B cell (primary cell): Measurements from ENCODE around the gene LAMA3.

ENCODE experiments used
- CTCF ChIP-seq: fragments of 200-600 bp; IDR thresholded peaks from one replicate; pipeline ENCODE4 v1.8.0; 2022; ENCODE audit warnings: antibody characterized with exemption, mild to moderate bottlenecking
- EZH2 ChIP-seq: IDR thresholded peaks from 2 replicates; pipeline ENCODE4 v1.6.1; 2012; ENCODE audit warnings: borderline replicate concordance, low read depth, mild to moderate bottlenecking, moderate library complexity, low read length; ENCODE audit not compliant: insufficient read depth, poor library complexity, severe bottlenecking

- no peak for TF ChIP-seq EZH2
- TF ChIP-seq CTCF = no peak
Observed at GRCh38 chr18:23710946-23711345, 21.7 kb downstream of the LAMA3 start.
